NK-92 treated with Interleukin-12 subunit alpha and Interleukin-12 subunit beta, amount 100 ng/mL, for 24 hours (cell line): ENCODE measurements around the gene TCF19.
"Not testable (repeated sequence)": the region's sequence is repeated elsewhere in the genome, so short reads cannot be mapped to it uniquely, and the experiment has no call there.

ENCODE experiments used
- DNase-seq: peaks from one replicate; lab custom pipeline; 2025; lab: John Stamatoyannopoulos, UW

The TCF19 gene

DNA sequence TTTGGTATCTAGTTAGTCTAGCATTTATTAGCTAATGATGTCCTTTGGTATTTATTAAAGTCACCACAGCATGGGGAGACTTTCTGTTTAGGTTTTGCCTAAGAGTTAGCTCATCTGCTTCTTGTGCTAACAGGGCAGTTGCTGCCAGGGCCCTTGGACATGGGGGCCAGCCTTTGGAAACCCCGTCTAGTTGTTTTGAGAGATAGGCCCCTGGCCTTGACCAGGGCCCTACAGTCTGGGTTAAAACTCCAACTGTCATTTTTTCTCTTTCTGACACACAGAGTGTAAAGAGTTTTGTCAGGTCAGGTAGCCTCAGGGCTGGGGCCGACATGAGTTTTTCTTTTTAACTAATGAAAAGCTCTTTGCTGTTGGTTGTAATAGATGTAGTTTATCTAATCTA is 24.9 kb downstream of the TCF19 start:
- not testable (repeated sequence) for DNase-seq

DNA sequence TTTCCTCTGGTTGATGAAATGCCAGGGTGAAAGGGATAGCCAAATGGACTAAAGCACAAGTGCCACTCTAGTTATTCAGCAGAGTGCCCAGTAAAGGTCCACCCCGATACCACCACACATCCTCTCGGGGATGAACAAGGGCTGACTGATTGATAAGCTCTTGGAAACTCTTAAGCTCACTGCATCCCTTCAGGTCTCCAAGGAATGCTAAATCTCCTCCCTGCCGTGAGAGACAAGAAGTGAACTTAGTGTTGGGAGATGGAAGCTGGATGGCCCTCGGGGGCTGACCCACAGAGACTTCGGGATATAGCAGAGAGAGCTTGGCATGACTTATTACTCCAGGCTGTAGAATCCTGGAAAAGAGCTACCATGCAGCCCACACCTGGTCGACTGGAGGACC is 25.5 kb downstream of the TCF19 start:
- DNase-seq = not testable (repeated sequence)

DNA sequence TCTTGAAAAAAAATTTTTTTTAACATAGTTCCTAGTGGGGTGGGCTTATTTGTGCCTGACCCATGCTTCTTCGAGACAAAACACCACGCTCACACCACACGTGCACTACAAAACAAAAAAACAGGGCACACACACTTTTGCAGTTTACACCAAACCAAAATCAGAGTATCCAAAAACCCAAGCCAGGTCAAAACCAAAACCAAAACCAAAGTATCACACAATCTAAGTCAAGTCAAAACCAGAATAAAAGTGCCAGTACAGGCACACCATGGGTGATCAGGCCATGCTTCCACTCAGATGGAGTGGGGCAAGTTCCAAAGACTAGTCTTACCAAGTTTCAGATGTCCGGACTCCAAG is 27.3 kb downstream of the TCF19 start:
- DNase-seq = not testable (repeated sequence)

DNA sequence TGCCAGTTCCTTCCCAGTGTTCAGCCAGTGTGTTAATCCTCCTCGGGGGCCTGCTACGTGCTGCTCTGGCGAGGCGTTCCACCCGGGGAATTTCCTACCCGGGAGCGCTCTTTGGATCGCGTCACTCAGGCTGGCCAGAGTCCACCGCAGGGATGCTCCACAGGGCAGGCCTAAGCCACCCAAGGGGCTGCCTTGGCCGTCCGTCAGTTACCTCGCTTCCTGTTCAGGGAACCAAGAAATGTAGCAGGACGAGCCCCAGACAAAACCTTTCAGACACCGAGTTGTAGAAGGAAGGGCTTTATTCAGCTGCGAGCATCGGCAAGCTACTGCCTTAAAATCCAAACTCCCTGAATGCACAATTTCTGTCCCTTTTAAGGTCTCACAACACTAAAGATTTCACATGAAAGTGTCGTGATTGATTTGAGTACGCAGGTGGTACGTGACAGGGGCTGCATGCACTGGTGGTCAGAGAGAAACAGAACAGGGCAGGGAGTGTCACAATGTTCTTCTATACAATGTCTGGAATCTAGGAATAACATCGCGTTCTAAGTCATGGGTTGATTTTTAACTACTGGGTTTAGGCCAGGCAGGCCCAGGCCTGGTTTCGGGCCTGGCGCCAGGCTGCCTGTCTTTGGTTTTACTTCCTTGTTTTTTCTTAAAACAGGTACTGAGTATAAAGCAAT is 27.8 kb downstream of the TCF19 start:
- no peak for DNase-seq

DNA sequence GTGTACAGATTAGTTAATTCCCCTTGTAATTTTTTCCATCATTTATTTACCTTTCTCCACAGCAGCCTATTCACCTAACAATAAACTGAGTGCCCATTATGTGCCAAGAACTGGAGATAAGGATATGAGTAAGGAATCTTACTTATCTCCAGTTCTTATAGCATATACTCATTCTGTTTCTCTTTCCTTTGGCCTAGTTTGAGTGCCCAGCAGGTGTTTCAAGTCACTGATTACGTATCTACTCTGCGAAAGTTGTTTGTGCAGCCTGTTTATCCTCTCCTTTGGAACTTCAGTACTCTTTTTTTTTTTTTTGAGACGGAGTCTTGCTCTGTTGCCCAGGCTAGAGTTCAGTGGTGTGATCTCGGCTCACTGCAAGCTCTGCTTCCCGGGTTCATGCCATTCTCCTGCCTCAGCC is 29.4 kb downstream of the TCF19 start:
- no peak for DNase-seq

DNA sequence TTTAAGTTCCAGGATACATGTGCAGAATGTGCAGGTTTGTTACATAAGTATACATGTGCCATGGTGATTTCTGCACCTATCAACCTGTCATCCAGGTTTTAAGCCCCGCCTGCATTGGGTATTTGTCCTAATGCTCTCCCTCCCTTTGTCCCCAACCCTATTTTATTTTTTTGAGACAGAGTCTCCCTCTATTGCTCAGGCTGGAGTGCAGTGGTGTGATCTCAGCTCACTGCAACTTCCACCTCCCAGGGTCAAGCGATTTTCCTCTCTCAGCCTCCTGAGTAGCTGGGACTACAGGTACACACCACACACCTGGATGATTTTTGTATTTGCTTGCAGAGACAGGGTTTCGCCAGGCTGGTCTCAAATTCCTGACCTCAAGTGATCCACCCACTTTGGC is 30.8 kb downstream of the TCF19 start:
- not testable (repeated sequence) for DNase-seq

DNA sequence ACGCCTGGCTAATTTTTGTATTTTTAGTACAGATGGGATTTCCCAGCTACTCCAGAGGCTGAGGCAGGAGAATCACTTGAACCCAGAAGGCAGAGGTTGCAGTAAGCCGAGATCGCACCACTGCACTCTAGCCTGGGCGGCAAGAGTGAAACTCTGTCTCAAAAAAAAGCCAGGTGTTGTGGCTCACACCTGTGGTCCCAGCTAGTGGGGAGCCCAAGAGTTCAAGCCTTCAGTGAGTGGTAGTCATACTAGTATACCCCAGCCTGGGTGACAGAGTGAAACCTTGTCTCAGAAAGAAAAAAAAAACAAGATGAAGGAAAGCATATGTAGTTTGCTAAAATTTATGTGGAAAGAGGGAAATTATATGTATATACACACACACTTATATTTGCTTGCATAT is 32.1 kb downstream of the TCF19 start:
- DNase-seq = no peak

DNA sequence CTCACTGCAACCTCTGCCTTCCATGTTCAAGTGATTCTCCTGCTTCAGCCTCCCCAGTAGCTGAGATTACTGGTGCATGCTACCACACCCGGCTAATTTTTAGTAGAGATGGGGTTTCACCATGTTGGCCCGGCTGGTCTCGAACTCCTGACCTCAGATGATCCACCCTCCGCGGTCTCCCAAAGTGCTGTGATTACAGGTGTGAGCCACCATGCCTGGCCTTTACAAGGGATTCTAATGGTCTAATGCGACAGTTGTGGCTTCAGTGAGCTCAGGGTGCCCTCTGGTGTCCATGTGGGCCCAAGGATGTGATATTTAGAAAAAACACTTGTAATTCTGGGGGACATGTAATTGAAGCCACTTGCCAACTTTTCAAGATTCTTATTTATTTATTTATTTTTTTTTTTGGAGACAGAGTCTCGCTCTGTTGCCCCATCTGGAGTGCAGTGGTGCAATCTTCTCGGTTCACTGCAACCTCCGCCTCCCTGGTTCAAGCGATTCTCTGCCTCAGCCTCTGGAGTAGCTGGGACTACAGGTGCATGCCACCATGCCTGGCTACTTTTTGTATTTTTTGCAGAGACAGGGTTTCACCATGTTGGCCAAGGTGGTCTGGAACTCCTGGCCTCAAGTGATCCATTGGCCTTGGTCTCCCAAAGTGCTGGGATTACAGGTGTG is 34.2 kb downstream of the TCF19 start:
- peak; percentile 39 for DNase-seq

DNA sequence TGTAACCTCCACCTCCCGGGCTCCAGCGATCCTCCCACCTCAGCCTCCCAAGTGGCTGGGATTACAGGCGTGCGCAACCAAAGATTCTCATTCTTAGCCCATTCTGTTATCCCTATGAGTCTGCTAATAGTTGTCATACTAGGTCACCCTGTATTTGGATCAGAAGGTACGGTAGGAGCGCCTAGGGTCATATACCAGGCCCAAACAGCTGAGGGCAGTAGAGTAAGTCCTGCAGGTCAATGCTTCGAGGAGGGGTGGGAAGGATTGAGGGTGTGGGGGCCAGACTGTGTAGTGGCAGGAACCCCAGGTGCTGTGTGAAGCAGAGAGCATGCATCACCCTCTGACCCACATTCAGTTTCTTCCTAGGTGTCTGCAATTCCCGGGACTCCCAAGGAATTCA is 34.8 kb downstream of the TCF19 start:
- no peak for DNase-seq

DNA sequence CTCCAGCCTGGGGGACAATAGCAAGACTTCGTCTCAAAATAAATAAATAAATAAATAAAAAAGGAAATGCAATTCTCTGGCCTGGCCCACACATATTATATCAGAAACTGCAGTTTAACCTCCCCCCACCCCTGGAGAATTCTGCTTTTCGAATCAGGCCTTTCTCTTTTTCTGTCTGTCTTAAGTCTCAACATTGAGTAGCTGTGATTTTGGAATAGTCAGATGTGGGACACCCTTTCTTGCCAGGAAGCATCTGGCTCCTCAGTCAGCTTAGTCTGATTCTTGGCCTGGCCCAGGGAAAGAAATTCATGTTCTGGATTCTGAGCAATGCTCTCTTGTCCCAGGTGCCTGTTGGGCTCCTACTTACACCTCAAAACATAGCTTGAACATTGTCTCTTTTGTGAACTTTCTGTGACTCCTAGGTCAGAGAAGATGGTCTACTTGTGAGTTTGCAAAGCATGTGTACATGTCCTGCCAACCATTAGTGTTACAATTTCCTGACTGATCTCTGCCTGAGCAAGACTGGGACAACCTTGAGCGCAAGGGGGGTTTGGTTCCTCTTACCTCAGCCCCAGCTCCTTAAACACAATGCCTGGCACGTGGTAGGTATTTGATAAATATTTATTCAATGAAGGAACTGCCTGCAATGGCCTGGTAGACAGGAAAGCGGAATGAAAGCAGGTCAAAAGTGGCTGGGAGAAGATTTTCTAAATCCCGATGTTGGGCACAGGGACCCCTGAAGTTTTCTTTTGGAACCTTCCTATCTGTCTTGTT is 35.9 kb downstream of the TCF19 start:
- no peak for DNase-seq

DNA sequence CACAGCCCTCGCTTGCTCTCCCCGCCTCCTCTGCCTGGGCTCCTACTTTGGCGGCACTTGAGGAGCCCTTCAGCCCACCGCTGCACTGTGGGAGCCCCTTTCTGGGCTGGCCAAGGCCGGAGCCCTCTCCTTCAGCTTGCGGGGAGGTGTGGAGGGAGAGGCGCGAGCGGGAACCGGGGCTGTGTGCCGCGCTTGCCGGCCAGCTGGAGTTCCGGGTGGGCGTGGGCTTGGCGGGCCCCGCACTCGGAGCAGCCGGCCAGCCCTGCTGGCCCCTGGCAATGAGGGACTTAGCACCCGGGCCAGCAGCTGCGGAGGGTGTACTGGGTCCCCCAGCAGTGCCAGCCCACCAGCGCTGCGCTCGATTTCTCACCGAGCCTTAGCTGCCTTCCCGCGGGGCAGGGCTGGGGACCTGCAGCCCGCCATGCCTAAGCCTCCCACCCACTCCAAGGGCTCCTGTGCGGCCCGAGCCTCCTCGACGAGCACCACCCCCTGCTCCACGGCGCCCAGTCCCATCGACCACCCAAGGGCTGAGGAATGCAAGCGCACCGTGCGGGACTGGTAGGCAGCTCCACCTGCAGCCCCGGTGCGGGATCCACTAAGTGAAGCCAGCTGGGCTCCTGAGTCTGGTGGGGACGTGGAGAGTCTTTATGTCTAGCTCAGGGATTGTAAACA is 37.1 kb downstream of the TCF19 start:
- not testable (repeated sequence) for DNase-seq

DNA sequence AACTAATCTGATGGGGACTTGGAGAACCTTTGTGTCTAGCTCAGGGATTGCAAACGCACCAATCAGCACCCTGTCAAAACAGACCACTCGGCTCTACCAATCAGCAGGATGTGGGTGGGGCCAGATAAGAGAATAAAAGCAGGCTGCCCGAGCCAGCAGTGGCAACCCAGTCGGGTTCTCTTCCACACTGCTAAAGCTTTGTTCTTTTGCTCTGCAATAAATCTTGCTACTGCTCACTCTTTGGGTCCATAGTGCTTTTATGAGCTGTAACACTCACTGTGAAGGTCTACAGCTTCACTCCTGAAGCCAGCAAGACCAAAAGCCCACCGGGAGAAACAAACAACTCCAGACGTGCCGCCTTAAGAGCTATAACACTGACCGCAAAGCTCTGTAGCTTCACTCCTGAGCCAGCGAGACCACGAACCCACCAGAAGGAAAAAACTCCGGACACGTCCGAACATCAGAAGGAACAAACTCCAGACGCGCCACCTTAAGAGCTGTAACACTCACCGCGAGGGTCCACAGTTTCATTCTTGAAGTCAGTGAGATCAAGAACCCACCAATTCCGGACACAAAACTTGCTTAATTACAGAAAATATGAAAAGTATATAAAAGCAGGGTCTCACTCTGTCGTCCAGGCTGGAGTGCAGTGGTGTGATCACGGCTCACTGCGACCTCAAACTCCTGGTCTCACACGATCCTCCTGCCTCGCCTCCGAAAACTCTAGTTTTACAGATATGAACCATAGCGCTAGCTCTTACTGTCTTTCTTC is 38.0 kb downstream of the TCF19 start:
- DNase-seq = not testable (repeated sequence)

DNA sequence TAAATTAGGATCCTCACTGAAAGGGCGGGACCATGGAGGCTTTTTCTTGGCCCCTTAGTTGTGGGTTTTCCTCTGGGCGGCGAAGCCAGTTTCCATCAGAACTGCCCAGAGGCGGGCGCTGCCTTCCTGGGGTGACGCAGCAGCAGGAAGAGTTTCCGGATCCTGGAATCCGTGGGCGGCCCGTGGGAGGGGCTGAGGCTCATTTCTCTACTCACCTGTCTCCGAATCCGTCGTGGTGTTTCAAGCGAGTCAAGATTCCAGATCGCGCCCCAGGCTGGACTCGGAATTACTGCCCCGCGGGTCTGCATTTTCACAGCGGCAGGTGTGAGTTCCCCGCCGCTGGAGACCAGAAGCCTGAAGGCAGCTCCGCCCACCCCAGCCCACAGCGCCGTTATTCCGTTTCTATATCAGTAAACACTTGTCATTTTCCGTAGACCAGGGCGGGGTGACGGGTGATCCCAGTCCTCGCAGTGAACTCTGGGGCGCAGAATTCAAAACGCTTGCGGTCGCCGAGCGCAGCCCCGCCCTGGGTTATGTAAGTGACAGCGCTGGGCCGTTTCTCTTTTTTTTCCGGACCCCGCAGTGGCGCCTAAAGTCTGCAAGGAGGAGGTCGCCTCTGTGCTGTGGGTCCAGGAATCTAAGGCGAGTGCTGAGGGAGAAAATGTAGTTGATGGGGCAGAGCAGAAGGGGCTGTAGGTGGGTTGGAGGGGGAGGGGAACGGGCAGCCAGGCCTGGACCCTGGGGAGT is 39.3 kb downstream of the TCF19 start:
- peak; percentile 87 for DNase-seq

DNA sequence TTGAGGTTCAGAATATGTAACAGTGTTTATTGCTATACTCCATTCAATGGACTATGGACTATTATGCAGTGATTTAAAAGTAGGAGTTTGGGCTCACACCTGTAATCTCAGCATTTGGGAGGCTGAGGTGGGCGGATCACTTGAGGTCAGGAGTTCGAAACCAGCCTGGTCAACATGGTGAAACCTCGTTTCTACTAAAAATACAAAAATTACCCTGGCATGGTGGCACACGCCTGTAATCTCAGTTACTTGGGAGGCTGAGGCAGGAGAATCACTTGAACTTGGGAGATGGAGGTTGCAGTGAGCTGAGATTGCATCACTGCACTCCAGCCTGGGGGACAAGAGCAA is 40.7 kb downstream of the TCF19 start:
- DNase-seq = not testable (repeated sequence)

DNA sequence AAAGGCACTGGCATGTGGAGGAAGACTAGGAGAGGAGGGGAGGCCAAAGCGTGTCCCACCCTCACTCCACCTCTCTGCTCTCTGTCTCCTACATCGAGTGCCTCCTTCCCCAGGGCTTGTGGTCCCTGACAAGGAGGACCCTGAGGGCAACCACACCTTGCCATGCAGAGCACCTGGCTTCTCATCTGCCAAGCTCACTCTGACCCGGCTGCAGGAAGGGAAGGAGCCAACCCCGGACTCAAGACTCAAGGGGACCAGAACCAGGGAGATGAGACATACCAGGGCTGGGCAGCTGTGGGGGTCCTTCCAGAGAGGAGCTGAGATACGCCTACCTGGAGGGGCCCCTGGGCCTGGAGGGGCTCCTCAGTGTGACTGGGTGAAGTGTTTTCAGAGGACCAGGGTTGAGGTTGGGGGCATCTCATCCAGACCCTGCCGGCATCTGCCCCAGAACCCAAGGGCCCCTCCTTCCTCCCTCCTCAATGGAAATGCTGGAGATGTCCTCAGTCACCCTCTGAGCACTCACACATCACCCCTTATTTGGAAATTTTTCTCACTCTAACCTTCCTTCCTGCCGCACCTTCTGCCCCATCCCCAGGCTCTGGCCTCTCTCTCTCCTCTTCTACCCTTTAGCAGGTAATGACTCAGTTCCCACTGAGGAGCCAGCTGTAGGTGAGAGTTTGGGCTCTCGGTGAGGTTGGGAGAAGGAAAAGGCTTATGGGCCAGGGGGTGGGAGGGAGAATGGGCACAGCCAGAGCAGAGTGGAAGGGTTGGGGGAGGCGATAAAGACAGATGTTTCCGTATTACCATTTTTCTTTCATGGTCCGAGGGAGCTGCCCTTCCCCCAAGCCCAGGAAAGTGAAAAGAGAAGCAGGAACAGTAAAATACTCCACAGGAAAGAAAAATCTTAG is 44.1 kb downstream of the TCF19 start:
- peak; percentile 26 for DNase-seq

DNA sequence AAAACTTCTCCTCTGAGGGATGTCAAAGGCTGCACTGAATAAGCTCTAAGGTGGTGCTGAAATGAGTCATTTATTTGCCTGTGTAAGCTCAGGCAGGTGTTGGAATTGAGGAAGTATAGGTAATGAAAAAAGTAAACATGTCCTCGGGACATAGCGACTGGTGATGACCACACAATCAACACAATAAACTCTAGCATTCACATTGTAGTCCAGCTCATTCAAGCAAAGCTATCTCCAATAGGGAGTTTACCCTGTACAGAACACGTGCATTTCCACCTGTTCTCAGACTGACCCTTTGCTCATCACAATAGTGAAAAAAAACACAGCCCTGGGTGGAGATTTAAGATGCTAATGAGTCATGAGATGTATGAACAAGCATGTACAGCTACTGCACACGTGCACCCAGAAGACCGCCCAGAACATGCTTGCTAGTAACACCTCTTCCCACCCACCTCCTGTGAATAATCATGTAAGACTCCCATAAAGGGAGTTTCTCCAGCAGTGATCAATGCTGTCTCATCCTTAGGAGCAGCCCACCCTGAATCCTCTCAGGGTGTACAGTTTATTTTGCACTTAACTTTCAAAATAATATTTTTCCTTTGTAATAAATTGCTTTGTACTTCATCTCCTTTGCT is 45.1 kb downstream of the TCF19 start:
- peak; percentile 53 for DNase-seq

DNA sequence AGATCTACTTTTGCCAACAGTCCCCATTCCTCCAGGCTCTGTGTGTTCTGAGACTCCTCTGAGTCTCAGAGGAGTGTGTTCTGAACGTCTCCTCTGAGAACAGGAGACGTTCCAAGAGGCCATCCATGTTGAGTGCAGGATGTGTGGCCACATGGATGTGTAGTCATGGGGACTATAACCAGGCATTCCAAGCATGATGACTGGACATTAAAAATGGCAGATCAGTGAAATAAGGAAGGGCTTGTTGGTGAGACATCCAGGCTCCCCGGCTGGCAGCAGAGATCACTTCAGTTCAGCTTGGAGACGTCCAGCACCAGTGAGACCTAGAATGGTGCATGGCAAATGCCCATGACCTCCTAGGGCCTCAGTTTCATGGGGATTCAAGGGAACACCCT is 46.4 kb downstream of the TCF19 start:
- no peak for DNase-seq

DNA sequence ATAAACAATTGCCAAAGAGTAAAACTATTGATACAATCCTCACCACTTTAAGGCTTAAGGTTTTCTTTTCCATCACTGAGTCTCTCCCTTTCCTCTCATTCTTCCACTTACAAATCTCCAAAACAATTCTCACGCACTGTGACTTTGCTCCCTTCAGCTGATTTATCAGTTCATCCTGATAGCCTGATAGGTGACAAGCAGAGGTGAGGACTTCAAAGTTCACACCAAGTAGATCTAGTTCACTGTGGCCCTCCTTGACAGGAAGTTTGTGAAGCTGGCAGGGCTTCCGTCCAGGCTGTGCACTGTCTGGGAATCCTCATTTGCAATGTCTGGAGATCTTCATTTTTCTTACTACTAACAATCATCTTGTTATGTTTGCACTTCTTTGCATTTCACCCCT is 47.2 kb downstream of the TCF19 start:
- DNase-seq = no peak

DNA sequence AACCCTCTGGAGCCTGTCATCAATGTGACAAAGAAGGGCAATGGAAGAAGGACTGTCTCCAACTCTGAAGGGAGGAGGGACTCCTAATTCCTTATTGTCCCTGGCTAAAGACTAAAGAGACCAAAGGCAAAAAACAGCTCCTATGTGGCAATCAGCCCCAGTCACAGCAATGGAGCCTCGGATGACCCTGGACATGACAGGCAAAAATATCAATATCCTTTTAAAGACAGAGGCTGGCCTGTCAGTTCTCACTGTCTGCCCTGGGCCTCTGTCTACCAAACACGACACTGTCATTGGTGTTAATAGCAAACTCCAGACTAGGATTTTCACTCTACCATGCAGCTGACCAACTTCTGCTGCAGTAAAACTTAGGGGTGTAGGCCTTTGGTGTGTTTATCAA is 50.1 kb downstream of the TCF19 start:
- DNase-seq = no peak

DNA sequence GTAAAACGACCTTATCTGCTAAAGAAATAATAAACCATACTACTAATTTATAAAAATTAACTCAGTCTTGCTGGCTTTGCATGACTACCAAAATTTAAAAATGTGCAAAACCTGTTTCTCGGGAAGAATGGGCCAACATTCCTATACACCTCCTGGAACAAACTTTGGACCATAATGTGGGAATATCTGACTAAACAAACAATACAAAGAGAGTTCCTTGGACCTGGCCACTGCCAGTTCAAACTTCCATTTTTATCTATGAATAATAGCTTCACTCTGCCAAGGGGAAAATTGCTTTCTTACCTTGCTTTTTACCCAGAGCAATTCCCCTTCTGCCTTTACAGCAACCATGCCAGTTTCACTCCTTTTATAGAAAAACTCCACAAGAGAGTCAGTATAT is 50.7 kb downstream of the TCF19 start:
- DNase-seq = no peak
